HG03575 (cell line): ENCODE measurements around the gene ELMOD3.

Experiments used
- ATAC-seq: cut with Tn5 transposase; IDR thresholded peaks from one replicate; pipeline ENCODE4 v1.9.1; 2021; ENCODE audit not compliant: unreplicated experiment, insufficient number of reproducible peaks, low FRiP score; ENCODE audit errors: extremely low read depth

Gene ELMOD3

GRCh38 chr2:85415980-85416650 lies 61.5 kb downstream of the ELMOD3 start:
- no peak for ATAC-seq

GRCh38 chr2:85418132-85419008 lies 63.8 kb downstream of the ELMOD3 start, which contains the start of gene SH2D6:
Gene SH2D6 (plus strand): TSS chr2:85418714. CDS start chr2:85429466, 10,752 bp downstream.
- no peak for ATAC-seq

GRCh38 chr2:85419009-85419675 lies 64.6 kb downstream of the ELMOD3 start:
- ATAC-seq, result no peak

- peak; percentile 38 for ATAC-seq
Observed at GRCh38 chr2:85420536-85421259, 66.1 kb downstream of the ELMOD3 start.

- no peak for ATAC-seq
Observed at GRCh38 chr2:85421260-85422071, 66.9 kb downstream of the ELMOD3 start.

- ATAC-seq, result no peak
Observed at GRCh38 chr2:85422072-85422457, 67.5 kb downstream of the ELMOD3 start.

GRCh38 chr2:85423525-85423924 lies 69.0 kb downstream of the ELMOD3 start:
- ATAC-seq, result no peak

GRCh38 chr2:85425588-85425987 lies 71.0 kb downstream of the ELMOD3 start:
- ATAC-seq, result no peak

- no peak for ATAC-seq
Observed at GRCh38 chr2:85427300-85427835, 72.8 kb downstream of the ELMOD3 start.

- no peak for ATAC-seq
Observed at GRCh38 chr2:85428343-85428881, 73.8 kb downstream of the ELMOD3 start.

- no peak for ATAC-seq
Observed at GRCh38 chr2:85429213-85429923, 74.8 kb downstream of the ELMOD3 start.

- no peak for ATAC-seq
Observed at GRCh38 chr2:85429924-85430289, 75.3 kb downstream of the ELMOD3 start.

- ATAC-seq, result no peak
Observed at GRCh38 chr2:85430752-85431569, 76.4 kb downstream of the ELMOD3 start.

- no peak for ATAC-seq
Observed at GRCh38 chr2:85431570-85432205, 77.1 kb downstream of the ELMOD3 start.

GRCh38 chr2:85433511-85434089 lies 79.0 kb downstream of the ELMOD3 start:
- no peak for ATAC-seq

- ATAC-seq, result no peak
Observed at GRCh38 chr2:85434696-85435095, 80.1 kb downstream of the ELMOD3 start.
